Duodenal mucosa (tissue), 2 donors: ENCODE results near the gene ACSL5.
A peak's percentile ranks its signal among the peaks of the same experiment; 100 is the strongest.
"Not testable (repeated sequence)": the region's sequence is repeated elsewhere in the genome, so short reads cannot be mapped to it uniquely, and the experiment has no call there.

Experiments used
- H3K27ac ChIP-seq: one replicate; pipeline ENCODE4 v1.7.0; 2013; ENCODE audit warnings: low read depth, low read length
- H3K27me3 ChIP-seq, 2 donors: one replicate each; pipeline ENCODE4 v1.7.0; 2013; ENCODE audit warnings: low read length in 2 of 2, control low read depth in 1 of 2; ENCODE audit not compliant: insufficient read depth in 2 of 2, control insufficient read depth in 1 of 2
- H3K36me3 ChIP-seq, 2 donors: one replicate each; pipeline ENCODE4 v1.7.0; 2013; ENCODE audit warnings: low read length in 2 of 2, control low read depth in 1 of 2; ENCODE audit not compliant: insufficient read depth in 2 of 2, control insufficient read depth in 1 of 2
- H3K4me1 ChIP-seq, 2 donors: one replicate each; pipeline ENCODE4 v1.7.0; 2013; ENCODE audit warnings: low read length in 2 of 2, control low read depth in 1 of 2; ENCODE audit not compliant: insufficient read depth in 2 of 2, control insufficient read depth in 1 of 2
- H3K4me3 ChIP-seq, 2 donors: one replicate each; pipeline ENCODE4 v1.7.0; 2013; ENCODE audit warnings: low read length in 2 of 2, low read depth in 1 of 2
- H3K9ac ChIP-seq, 2 donors: one replicate each; pipeline ENCODE4 v1.7.0; 2013; ENCODE audit warnings: low read length in 2 of 2, low read depth in 1 of 2
- H3K9me3 ChIP-seq, 2 donors: one replicate each; pipeline ENCODE4 v1.7.0; 2013; ENCODE audit warnings: low read length in 2 of 2, control low read depth in 1 of 2; ENCODE audit not compliant: control insufficient read depth in 1 of 2

The ACSL5 gene

DNA sequence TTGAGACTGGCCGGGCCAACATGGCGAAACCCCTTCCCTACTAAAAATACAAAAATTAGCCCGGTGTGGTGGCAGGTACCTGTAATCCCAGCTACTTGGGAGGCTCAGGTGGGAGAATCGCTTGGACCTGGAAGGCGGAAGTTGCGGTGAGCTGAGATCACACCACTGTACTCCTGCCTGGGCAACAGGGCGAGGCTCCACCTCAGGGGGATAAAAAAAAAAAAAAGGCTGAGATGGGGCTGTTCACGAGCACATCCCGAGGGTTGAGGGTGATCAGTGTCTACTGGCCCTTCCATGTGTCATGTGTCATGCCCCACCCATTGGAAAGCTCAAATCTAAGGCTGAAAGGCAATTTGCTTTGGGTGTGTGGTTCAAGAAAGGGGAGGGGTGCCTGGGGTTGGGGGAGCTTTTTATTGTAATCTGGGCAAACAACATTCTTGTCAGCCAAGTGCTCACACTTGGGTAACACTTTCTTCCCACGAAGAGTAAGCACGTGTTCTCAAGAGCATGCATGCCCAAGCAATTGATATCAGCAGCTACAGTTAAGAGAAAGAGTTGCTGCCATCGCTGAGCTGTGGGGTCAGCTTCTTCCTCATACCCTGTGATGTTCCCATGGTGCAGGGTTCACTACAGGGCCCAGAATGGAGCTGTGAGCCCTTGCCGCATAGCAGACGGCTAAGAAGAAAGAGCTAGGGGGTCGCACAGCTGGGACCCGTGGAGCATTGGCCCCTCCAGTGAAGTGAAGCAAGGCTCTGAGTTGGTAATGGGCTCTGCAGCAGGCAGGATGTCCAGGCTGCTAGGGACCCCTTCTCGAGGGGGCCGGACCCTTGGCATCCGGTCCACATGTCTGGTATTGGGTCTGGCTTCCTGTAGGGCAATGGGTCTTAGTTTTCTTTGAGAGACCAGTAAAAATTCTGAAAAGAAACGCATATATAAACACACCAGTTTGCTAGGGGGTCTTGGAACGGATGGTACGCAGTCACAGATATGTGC lies 9.9 kb upstream of the ACSL5 start:
- H3K27ac ChIP-seq: no peak overlapping the region
- H3K36me3 ChIP-seq: no peaks in the 10 kb centered on the region
- no peak overlapping the region for H3K4me3 ChIP-seq
- no peaks in the 10 kb centered on the region for H3K27me3 ChIP-seq
- H3K9ac ChIP-seq: peak overlapping the region in 1 of 2 donors; percentile 27
- H3K9me3 ChIP-seq: no peaks in the 10 kb centered on the region
- H3K4me1 ChIP-seq: peaks cover 60 to 67% of the 10 kb centered on the region in 2 donors

DNA sequence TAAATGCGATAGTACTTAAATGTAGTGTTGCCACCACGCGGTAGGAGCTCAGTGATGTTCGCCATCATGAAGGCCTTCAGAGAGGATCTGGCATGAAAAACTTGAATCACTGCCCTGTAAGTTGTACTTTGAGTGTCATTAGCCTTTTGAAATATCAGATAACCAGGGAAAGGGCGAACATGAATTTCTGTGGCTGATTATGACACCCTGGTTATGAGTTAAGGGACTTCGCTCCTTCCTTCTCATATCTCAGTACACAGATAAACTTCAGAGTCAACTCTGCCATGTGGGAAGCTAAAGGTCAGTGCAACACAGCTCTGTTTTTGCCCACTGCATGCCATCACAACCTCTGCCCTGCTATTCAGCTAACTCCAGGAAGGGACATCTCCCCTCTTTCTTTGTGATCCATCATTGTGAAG lies 8.9 kb upstream of the ACSL5 start:
- no peaks in the 10 kb centered on the region for H3K9me3 ChIP-seq
- H3K36me3 ChIP-seq: no peaks in the 10 kb centered on the region
- H3K4me1 ChIP-seq: peaks cover 54 to 60% of the 10 kb centered on the region in 2 donors
- H3K9ac ChIP-seq: peak overlapping the region in 1 of 2 donors; percentile 40
- H3K27ac ChIP-seq: peak overlapping the region; percentile 47
- no peaks in the 10 kb centered on the region for H3K27me3 ChIP-seq
- H3K4me3 ChIP-seq: no peak overlapping the region

DNA sequence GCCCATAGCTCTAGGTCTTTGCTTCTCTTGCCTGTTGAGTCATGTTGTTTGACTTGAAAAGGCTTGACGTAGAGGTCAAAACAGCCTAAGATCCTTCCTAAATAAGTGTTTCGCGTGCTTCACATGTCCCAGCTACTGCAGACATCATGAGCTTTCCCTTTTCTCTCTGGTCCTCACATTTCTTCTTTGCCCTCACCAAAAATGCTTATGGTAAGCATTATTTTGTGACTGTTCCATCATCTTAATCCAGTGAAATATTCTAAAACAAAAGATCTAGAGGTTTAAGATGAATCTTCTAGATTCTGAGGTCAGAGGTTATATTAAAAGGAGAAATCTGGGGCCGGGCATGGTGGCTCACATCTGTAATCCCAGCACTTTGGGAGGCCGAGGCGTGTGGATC lies 8.5 kb upstream of the ACSL5 start:
- no peaks in the 10 kb centered on the region for H3K9me3 ChIP-seq
- no peaks in the 10 kb centered on the region for H3K36me3 ChIP-seq
- no peak overlapping the region for H3K4me3 ChIP-seq
- peak overlapping the region in 1 of 2 donors; percentile 40 for H3K9ac ChIP-seq
- peaks cover 50 to 57% of the 10 kb centered on the region in 2 donors for H3K4me1 ChIP-seq
- H3K27ac ChIP-seq: peak overlapping the region; percentile 47
- no peaks in the 10 kb centered on the region for H3K27me3 ChIP-seq

DNA sequence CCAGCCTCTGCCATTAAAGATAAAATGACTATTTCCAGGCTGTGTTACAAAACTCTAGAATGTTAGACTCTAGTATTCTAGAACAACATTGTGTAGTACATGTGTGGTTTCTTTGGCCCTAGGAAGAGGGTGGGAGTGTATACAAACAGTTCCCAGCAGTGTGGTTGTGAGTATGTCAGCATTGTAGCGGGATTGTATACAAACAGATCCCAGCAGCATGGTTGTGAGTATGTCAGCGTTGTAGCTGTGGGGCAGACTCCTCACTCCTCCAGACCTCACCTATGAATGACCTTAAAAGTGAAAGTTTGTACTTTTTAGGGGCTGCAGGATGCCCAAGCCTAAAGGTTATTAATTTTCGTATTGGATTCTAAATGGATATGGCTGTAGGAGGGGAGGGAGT lies 6.9 kb upstream of the ACSL5 start:
- Histone ChIP-seq H3K9me3 (no peaks in the 10 kb centered on the region), H3K36me3 (no peaks in the 10 kb centered on the region), H3K4me3 (no peak overlapping the region), H3K9ac (no peak overlapping the region), H3K4me1 (peaks cover 37 to 41% of the 10 kb centered on the region in 2 donors), H3K27me3 (no peaks in the 10 kb centered on the region), H3K27ac (no peak overlapping the region)

DNA sequence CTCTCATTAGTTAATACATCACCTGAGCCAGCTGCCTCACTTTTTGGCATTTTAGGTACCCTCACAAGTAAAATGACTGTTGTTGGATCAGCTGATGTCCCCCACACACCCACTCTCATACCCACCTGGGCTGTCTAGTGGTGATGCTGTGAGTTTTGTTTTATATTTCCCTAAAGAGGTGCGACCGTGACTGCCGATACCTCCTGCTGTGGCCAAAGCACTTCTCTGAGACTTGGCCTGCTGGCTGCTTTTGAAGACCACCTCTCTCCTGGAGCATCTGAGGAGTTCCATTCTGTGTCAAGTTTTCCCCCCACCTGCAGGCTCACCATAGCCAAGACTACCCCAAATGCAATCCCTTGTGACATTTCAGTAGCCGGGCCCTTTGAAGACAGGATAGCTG lies 6.4 kb upstream of the ACSL5 start:
- Histone ChIP-seq H3K9me3 (no peaks in the 10 kb centered on the region), H3K27me3 (no peaks in the 10 kb centered on the region), H3K9ac (no peak overlapping the region), H3K4me3 (no peak overlapping the region), H3K4me1 (peaks cover 32 to 36% of the 10 kb centered on the region in 2 donors), H3K27ac (no peak overlapping the region), H3K36me3 (no peaks in the 10 kb centered on the region)

DNA sequence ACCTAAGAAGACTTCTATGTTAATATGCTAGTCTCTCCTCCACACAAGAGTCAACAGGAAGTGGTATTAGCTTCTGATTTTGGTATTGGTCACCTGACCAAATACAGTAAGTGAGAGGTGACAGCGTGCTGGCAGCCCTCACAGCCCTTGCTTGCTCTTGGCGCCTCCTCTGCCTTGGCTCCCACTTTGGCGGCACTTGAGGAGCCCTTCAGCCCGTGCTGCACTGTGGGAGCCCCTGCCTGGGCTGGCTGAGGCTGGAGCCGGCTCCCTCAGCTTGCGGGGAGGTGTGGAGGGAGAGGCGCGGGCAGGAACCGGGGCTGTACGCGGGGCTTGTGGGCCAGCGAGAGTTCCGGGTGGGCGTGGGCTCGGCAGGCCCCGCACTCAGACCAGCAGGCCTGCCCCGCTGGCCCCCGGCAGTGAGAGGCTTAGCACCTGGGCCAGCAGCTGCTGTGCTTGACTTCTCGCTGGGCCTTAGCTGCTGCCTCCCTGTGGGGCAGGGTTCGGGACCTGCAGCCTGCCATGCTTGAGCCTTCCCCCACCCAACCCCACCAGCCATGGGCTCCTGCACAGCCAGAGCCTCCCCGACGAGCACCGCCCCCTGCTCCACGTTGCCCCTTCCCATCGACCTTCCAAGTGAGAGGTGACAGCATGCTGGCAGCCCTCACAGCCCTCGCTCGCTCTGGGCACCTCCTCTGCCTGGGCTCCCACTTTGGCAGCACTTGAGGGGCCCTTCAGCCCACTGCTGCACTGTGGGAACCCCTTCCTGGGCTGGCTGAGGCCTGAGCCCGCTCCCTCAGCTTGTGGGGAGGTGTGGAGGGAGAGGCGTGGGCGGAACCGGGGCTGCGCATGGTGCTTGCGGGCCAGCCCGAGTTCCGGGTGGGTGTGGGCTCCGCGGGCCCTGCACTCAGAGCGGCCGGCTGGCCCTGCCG lies 4.2 kb upstream of the ACSL5 start:
- Histone ChIP-seq H3K9me3 (no peaks in the 10 kb centered on the region), H3K4me3 (no peak overlapping the region), H3K36me3 (no peaks in the 10 kb centered on the region), H3K27ac (no peak overlapping the region), H3K27me3 (no peaks in the 10 kb centered on the region), H3K9ac (no peak overlapping the region), H3K4me1 (peaks cover 23% of the 10 kb centered on the region in 2 donors)

DNA sequence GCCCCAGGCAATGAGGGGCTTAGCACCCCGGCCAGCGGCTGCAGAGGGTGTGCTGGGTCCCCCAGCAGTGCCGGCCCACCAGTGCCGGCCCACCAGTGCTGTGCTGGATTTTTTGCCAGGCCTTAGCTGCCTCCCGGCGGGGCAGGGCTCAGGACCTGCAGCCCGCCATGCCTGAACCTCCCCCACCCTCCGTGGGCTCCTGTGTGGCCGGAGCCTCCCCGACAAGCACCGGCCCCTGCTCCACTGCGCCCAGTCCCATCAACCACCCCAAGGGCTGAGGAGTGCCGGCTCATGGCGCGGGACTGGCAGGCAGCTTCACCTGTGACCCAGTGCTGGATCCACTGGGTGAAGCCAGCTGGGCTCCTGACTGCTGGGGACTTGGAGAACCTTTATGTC lies 3.5 kb upstream of the ACSL5 start:
- no peak overlapping the region for H3K27ac ChIP-seq
- H3K9me3 ChIP-seq: no peaks in the 10 kb centered on the region
- H3K4me1 ChIP-seq: peaks cover 26% of the 10 kb centered on the region in 2 donors
- H3K36me3 ChIP-seq: no peaks in the 10 kb centered on the region
- no peak overlapping the region for H3K4me3 ChIP-seq
- H3K27me3 ChIP-seq: no peaks in the 10 kb centered on the region
- H3K9ac ChIP-seq: no peak overlapping the region

DNA sequence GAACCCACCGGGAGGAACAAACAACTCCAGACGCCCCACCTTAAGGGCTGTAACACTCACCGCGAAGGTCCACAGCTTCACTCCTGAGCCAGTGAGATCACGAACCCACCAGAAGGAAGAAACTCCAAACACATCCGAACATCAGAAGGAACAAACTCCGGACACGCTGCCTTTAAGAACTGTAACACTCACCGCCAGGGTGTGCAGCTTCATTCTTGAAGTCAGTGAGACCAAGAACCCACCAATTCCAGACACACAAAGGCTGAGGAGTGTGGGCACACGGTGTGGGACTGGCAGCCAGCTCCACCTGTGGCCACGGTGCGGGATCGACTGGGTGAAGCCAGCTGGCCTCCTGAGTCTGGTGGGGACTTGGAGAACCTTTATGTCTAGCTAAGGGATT lies 2.6 kb upstream of the ACSL5 start:
- not testable (repeated sequence) for H3K4me3 ChIP-seq, H3K9me3 ChIP-seq, H3K27me3 ChIP-seq, H3K36me3 ChIP-seq, H3K27ac ChIP-seq, H3K9ac ChIP-seq
- H3K4me1 ChIP-seq: peaks cover 28% of the 10 kb centered on the region in 2 donors

DNA sequence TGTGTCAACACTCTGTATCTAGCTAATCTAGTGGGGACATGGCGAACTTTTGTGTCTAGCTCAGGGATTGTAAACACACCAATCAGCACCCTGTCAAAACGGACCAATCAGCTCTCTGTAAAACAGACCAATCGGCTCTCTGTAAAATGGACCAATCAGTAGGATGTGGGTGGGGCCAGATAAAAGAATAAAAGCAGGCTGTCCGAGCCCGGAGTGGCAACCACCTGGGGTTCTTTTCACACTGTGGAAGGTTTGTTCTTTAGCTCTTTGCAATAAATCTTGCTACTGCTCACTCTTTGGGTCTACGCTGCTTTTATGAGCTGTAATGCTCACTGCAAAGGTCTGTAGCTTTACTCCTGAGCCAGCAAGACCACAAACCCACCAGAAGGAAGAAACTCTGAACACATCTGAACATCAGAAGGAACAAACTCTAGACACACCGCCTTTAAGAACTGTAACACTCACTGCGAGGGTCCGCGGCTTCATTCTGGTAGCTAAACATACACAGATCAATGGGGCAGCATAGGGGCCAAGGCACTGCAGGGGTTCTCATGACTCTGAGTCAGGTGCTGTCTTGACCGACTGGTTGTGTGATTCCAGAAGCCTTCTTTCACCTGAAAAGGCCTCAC lies 1.6 kb upstream of the ACSL5 start:
- not testable (repeated sequence) for H3K27ac ChIP-seq, H3K4me3 ChIP-seq, H3K9me3 ChIP-seq, H3K36me3 ChIP-seq, H3K27me3 ChIP-seq, H3K9ac ChIP-seq
- H3K4me1 ChIP-seq: peaks cover 23 to 28% of the 10 kb centered on the region in 2 donors
